Activated T-helper 2 cell treated with anti-CD3 and anti-CD28 coated beads, Interferon-gamma antibody, Interleukin-2, Interleukin-4, amounts not matched to agents 10 μg/mL and 5 μg/mL and 100 μg/mL, durations not matched to agents 14 hours and 24 hours and 36 hours (primary cell): ENCODE results near the gene CAMKK2. TPM values are rescaled to one million over a fixed set of nuclear protein-coding genes. Genes with fewer than 3 reads are reported as not detected.

Source experiments
- DNase-seq: peaks from one replicate; pipeline ENCODE4 v3.0.0; 2021; ENCODE audit warnings: low spot score
- H3K27ac Mint-ChIP-seq: one replicate; pipeline ENCODE4 v1.8.0; 2021; ENCODE audit warnings: mixed read lengths
- H3K27me3 Mint-ChIP-seq: one replicate; pipeline ENCODE4 v1.8.0; 2021; ENCODE audit warnings: low read depth, mixed read lengths
- H3K36me3 Mint-ChIP-seq: one replicate; pipeline ENCODE4 v1.8.0; 2021; ENCODE audit warnings: low read depth, mixed read lengths
- H3K4me1 Mint-ChIP-seq: one replicate; pipeline ENCODE4 v1.8.0; 2021; ENCODE audit warnings: low read depth, mixed read lengths
- H3K4me3 Mint-ChIP-seq: one replicate; pipeline ENCODE4 v1.8.0; 2021; ENCODE audit warnings: low read depth, mild to moderate bottlenecking, moderate library complexity, mixed read lengths
- H3K9me3 Mint-ChIP-seq: one replicate; pipeline ENCODE4 v1.8.0; 2021; ENCODE audit warnings: mixed read lengths
- intact Hi-C: fragments of 100-400 bp; cut with micrococcal nuclease; formaldehyde crosslinking; loops from one replicate; pipeline ENCODE4 v1.15.1; 2023
- total RNA-seq: library from RNA; stranded (reverse); gene quantifications from 2 replicates; pipeline ENCODE4 v1.2.3, GENCODE V29; 2022

Gene CAMKK2
- total RNA-seq, 1 donor from 2014 or later, result 35.2 TPM

- Mint-ChIP-seq H3K27me3 (no peaks in the 10 kb centered on the region), H3K4me3 (peak overlapping the region; percentile 91), H3K9me3 (no peaks in the 10 kb centered on the region), H3K27ac (peak overlapping the region; percentile 78), H3K36me3 (peaks cover 25% of the 10 kb centered on the region), H3K4me1 (peaks cover 24% of the 10 kb centered on the region)
- no peak for DNase-seq
- intact Hi-C loops, result no loop called here
These were observed 1.3 kb downstream of the CAMKK2 start for GRCh38 chr12:121295116-121295745.

GRCh38 chr12:121294151-121294889, 2.2 kb downstream of the CAMKK2 start:
- no peaks in the 10 kb centered on the region for H3K9me3 Mint-ChIP-seq
- H3K27me3 Mint-ChIP-seq, result no peaks in the 10 kb centered on the region
- H3K27ac Mint-ChIP-seq, result no peak overlapping the region
- peaks cover 19% of the 10 kb centered on the region for H3K4me1 Mint-ChIP-seq
- no peak for DNase-seq
- H3K4me3 Mint-ChIP-seq, result no peak overlapping the region
- H3K36me3 Mint-ChIP-seq, result peaks cover 25% of the 10 kb centered on the region
- intact Hi-C loops, result no loop called here

GRCh38 chr12:121293603-121294002, 2.9 kb downstream of the CAMKK2 start:
- intact Hi-C loops, result no loop called here
- H3K4me1 Mint-ChIP-seq, result peaks cover 17% of the 10 kb centered on the region
- H3K27ac Mint-ChIP-seq, result no peak overlapping the region
- H3K4me3 Mint-ChIP-seq, result no peak overlapping the region
- H3K9me3 Mint-ChIP-seq, result no peaks in the 10 kb centered on the region
- no peaks in the 10 kb centered on the region for H3K27me3 Mint-ChIP-seq
- DNase-seq, result no peak
- peaks cover 25% of the 10 kb centered on the region for H3K36me3 Mint-ChIP-seq

GRCh38 chr12:121290410-121290809, 6.1 kb downstream of the CAMKK2 start:
- Mint-ChIP-seq H3K4me1 (peaks cover 13% of the 10 kb centered on the region), H3K9me3 (no peaks in the 10 kb centered on the region), H3K27me3 (no peaks in the 10 kb centered on the region), H3K36me3 (peaks cover 25% of the 10 kb centered on the region), H3K4me3 (no peak overlapping the region), H3K27ac (no peak overlapping the region)
- intact Hi-C loops, result no loop called here
- DNase-seq, result no peak

DNA sequence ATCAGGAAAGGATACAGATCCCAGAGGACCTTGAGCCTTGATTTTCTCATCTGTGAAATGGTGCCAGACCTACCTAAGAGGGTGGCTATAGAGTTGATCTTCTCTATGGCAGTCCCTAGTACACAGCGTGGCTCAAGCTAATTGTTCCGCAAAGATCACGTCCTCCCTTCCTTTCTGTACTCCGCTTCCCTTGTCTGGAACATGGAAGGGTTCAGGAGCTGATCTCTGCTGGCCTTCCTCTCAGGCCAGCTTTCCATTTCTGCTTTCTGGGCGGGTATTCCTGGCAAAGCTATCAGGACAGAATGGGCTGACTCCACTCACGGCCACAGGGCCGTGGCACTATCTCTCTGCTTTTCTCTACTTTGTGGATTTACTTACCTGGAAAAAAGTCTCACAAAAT, 6.5 kb downstream of the CAMKK2 start:
- no peak overlapping the region for H3K4me3 Mint-ChIP-seq
- intact Hi-C loops, result no loop called here
- H3K27me3 Mint-ChIP-seq, result no peaks in the 10 kb centered on the region
- peaks cover 25% of the 10 kb centered on the region for H3K36me3 Mint-ChIP-seq
- no peaks in the 10 kb centered on the region for H3K9me3 Mint-ChIP-seq
- DNase-seq, result no peak
- no peak overlapping the region for H3K27ac Mint-ChIP-seq
- peaks cover 9% of the 10 kb centered on the region for H3K4me1 Mint-ChIP-seq

- Mint-ChIP-seq H3K27ac (no peak overlapping the region), H3K36me3 (peaks cover 22% of the 10 kb centered on the region), H3K4me3 (no peak overlapping the region), H3K4me1 (peaks cover 6% of the 10 kb centered on the region), H3K9me3 (no peaks in the 10 kb centered on the region), H3K27me3 (no peaks in the 10 kb centered on the region)
- intact Hi-C loops, result no loop called here
- DNase-seq, result no peak
These were observed 7.5 kb downstream of the CAMKK2 start for GRCh38 chr12:121288986-121289385.

DNA sequence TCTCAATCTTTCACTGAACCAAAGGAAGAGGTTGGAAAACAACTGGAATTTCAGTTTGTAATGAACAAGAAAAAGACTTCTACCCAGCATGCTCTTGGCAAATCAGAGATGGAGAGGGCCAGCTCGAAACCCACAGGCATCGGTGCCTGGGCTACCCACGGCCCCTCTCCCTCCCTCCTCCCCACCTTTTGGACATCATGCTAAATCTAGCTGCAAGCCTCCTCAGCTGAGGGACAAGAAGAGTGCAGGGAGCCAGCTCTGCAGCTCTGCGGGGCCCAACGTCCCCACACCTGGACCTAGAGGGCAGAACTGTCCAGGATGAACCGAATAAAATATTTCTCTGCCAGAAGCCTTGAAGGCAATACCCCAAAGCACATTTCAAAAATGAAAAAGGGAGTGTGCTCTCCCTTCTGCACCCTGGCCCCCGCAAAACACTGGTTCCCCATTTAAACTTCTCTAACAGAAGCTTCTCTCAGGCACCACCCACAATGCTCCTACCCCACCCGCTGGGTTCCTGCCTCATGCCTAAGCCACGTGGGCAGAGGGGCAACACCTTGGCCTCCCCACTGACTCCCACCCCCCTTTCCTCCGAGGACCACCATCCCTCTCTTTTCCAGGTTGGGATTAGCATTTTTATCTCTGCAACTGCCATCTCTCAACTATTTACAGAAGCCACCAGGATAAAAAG, 8.2 kb downstream of the CAMKK2 start:
- Mint-ChIP-seq H3K36me3 (peaks cover 17% of the 10 kb centered on the region), H3K9me3 (no peaks in the 10 kb centered on the region), H3K4me3 (no peak overlapping the region), H3K27me3 (no peaks in the 10 kb centered on the region), H3K4me1 (peaks cover 2% of the 10 kb centered on the region), H3K27ac (peak overlapping the region; percentile 22)
- no peak for DNase-seq
- intact Hi-C loops, result no loop called here

- no peak for DNase-seq
- intact Hi-C loops, result no loop called here
- Mint-ChIP-seq H3K4me3 (no peak overlapping the region), H3K9me3 (no peaks in the 10 kb centered on the region), H3K36me3 (peaks cover 13% of the 10 kb centered on the region), H3K27me3 (no peaks in the 10 kb centered on the region), H3K27ac (no peak overlapping the region), H3K4me1 (peaks cover 1% of the 10 kb centered on the region)
These were observed 9.1 kb downstream of the CAMKK2 start for GRCh38 chr12:121287267-121287954.

- Mint-ChIP-seq H3K27ac (no peak overlapping the region), H3K9me3 (no peaks in the 10 kb centered on the region), H3K4me1 (no peaks in the 10 kb centered on the region), H3K36me3 (peaks cover 12% of the 10 kb centered on the region), H3K27me3 (no peaks in the 10 kb centered on the region), H3K4me3 (no peak overlapping the region)
- no peak for DNase-seq
- intact Hi-C loops, result no loop called here
These were observed 10.7 kb downstream of the CAMKK2 start for GRCh38 chr12:121285856-121286255.

DNA sequence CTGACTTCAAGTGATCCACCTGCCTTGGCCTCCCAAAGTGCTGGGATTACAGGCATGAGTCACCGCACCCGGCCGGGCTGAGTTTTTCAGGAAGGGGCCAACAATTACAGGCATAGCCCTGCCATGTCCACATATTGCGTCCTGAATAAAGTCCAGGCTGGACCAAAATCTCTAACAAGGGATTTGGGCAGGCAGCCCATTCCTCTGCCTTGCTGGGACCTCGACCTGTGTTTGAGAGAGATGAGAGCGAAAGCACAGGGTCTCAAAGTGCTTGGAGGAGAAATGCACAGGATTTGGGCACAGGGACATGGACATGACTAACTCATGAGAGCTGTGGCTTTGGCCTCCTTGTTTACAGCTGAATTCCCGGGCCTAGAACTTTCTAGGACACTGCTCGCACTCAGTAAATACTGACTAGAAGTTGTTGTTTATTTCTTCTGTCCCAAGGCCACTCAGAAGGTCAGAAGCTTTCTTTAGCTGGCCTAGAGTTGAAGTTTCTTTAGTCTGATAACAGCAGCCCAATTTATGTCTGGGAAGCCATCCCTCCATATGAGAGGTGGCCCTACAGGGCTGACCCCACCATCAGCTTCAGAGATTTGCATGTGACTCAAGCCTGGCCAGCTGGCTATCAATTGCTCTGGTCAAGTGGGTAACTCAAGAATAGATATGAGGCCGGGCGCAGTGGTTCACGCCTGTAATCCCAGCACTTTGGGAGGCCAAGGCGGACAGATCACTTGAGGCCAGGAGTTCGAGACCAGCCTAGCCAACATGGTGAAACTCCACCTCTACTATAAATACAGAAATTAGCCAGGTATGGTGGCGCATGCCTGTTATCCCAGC, 11.7 kb downstream of the CAMKK2 start:
- H3K4me3 Mint-ChIP-seq, result no peak overlapping the region
- intact Hi-C loops, result no loop called here
- H3K36me3 Mint-ChIP-seq, result peaks cover 10% of the 10 kb centered on the region
- no peaks in the 10 kb centered on the region for H3K27me3 Mint-ChIP-seq
- no peaks in the 10 kb centered on the region for H3K4me1 Mint-ChIP-seq
- no peak overlapping the region for H3K27ac Mint-ChIP-seq
- DNase-seq, result no peak
- no peaks in the 10 kb centered on the region for H3K9me3 Mint-ChIP-seq

DNA sequence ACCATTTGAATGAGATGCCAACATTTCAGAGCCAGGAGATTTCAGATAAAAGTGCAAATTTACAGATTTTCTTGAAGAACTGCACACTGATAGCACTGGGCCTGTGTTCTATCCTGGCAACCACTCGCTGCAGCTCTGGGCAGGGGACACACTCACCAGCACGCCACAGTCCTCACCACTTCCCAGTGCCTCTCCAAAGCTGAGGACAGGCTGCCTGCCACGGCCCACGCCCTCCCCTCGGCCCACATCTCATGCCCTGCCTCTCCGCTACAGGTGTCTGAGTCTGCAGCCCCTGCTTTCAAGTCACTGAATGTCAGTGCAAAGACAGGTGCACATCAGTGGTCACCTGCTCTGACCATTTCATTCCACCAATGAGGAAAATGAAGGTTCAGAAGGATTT, 12.7 kb downstream of the CAMKK2 start:
- Mint-ChIP-seq H3K4me1 (no peaks in the 10 kb centered on the region), H3K27ac (no peak overlapping the region), H3K36me3 (peaks cover 10% of the 10 kb centered on the region), H3K27me3 (no peaks in the 10 kb centered on the region), H3K9me3 (no peaks in the 10 kb centered on the region), H3K4me3 (no peak overlapping the region)
- DNase-seq, result no peak
- intact Hi-C loops, result no loop called here

DNA sequence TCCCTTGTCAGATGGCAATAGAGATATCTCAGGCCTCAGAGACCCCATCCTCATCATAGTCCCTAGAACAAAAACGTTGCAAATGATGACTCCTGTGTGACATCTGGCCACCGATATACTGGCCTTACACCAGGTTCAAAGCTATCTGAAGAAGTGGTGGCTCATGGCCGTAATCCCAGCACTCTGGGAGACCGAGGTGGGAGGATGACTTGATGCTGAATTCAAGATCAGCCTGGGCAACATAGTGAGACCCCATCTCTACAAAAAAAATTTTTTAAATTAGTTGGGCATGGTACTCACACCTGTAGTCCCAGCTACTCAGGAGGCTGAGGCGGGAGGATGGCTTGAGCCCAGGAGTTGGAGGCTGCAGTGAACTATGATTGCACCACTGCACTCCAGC, 13.1 kb downstream of the CAMKK2 start:
- Mint-ChIP-seq H3K36me3 (peaks cover 15% of the 10 kb centered on the region), H3K4me1 (no peaks in the 10 kb centered on the region), H3K9me3 (no peaks in the 10 kb centered on the region), H3K27me3 (no peaks in the 10 kb centered on the region), H3K4me3 (no peak overlapping the region), H3K27ac (no peak overlapping the region)
- intact Hi-C loops, result no loop called here
- no peak for DNase-seq
